ENCODE measurements around the gene ZXDC.

DNA sequence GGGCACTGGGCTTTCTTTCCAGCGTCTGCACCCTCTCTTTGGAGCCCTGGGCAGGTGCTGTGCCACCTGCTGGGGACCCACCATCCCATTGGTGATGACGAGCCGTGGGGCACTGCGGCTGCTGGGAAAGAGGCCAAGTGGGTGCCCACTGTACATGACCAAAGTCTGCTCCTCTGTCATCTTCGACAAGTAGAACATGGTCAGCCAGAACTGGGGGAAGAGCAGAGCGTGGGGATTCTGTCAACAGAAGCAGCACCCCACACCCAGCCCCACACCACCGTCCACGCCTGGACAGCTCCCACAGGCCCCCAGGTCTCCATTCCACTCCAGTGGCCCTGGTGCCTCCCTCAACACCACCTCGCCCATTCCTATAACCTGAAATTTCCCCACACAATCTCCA, 32.2 kb upstream of the ZXDC start:
- no peak for TF ChIP-seq SMC3 (conservative IDR thresholded peaks at IDR 0.05; ENCODE audit: insufficient read depth, low read depth, low read length)
- TF ChIP-seq CC2D1A (IDR thresholded peaks at IDR 0.05) = no peak
- no peak for TF ChIP-seq NFXL1 (CRISPR knock-in tag; IDR thresholded peaks at IDR 0.05)
- TF ChIP-seq ZNF274 (IDR thresholded peaks at IDR 0.05; ENCODE audit: borderline replicate concordance, low read depth, low read length) = no peak
- no peak for TF ChIP-seq ZEB2 (IDR thresholded peaks at IDR 0.05)
- no peak for TF ChIP-seq TARDBP (IDR thresholded peaks at IDR 0.05)
- no peak for TF ChIP-seq ZNF140 (CRISPR knock-in tag; IDR thresholded peaks at IDR 0.05)
- TF ChIP-seq TCF7 (IDR thresholded peaks at IDR 0.05; ENCODE audit: borderline replicate concordance) = no peak
